GM12864 (cell line): ENCODE results near the gene VWA3A.
"Not testable (repeated sequence)": the region's sequence is repeated elsewhere in the genome, so short reads cannot be mapped to it uniquely, and the experiment has no call there.

Experiments used
- DNase-seq: peaks from one replicate; pipeline ENCODE4 v3.0.0-alpha.2; 2011; ENCODE audit warnings: low read depth
- H3K4me3 ChIP-seq: 2 replicates; pipeline ENCODE4 v1.5.1; 2011; ENCODE audit warnings: mild to moderate bottlenecking, low read depth, low read length, control low read depth
- CTCF ChIP-seq: IDR thresholded peaks from 2 replicates; pipeline ENCODE4 v1.5.1; 2011; ENCODE audit warnings: low read depth, mild to moderate bottlenecking, moderate library complexity, low read length, control low read depth, inconsistent platforms; ENCODE audit errors: missing control alignments

VWA3A gene, protein sequence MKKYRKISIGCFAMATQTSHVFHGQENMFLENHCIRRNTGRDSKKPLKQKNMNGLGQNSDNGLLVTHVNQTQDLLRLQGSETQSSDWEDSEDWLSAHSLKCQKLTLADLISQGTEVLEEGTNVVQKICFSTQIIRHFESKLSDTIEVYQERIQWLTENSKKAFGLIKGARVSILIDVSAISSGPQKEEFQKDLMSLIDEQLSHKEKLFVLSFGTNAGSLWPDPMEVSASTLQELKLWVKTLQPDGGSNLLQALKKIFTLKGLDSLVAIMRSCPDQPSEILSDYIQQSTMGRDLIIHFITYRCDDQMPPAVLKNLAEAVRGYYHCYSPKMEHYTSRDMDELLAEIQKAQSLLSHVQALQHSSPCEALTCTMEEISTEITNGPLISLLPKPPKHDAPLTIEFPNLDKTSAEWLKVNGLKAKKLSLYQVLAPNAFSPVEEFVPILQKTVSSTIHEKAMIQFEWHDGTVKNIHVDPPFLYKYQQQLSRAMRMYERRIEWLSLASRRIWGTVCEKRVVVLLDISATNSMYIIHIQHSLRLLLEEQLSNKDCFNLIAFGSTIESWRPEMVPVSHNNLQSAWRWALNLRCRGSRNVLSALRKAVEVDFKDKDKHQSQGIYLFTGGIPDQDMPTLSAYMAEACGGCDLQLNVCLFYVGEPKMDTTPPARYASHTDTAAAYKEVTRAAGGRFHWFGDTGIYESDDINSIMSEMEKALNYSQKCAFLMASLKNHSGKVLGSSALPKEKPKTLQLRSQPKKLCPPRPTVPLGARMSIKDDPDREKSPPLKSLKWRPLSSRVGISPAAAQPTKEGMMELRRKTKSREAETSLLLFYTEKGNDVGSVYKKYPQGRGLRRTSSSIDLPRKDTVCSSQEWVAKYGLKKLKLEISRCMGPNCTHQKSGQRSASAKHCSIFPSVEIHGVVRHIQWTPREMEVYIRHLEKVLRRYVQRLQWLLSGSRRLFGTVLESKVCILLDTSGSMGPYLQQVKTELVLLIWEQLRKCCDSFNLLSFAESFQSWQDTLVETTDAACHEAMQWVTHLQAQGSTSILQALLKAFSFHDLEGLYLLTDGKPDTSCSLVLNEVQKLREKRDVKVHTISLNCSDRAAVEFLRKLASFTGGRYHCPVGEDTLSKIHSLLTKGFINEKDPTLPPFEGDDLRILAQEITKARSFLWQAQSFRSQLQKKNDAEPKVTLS

DNA sequence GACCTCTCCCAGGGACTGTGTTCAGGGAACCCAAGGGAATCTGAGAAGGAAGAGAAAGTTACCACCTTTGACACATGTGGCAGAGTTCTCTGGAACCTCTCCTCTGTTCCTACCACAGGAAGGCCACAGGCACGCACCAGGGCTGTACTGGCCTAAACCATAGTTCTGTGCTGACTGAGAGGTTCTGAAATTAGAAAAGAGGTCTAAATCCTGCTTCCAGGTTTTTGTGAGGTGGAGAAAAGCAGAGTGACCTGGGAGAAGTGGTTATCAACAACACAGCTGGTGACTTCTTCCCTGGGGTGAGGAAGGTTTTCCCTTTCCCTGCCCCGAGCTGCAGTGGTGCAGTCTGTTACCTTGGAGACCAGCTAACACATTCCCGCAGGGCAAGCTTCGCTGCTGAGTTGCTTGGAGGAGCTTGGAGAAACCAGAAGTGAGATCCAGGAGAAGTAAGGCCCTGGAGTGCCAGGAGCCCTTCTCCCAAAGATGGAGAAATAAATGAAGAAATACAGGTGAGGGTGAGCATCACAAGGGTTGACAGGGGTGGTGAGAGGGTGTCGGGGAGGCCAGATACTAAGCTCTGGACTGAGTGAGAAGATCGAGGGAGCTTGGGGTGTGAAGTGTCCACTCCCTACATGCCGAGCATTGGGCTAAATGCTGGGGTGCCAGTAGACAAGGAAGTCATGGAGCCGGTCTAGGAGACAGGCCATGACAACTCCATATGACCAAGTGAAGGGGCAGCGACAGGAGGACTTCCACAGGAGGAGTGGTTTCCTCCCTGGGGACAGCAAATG, at the start of gene VWA3A:
Gene VWA3A (plus strand): TSS at position 399 of the 791 bp plus-strand sequence. CDS start 97 bp downstream, at position 496.
- DNase-seq, result no peak
- no peak within 1 kb of the TSS for H3K4me3 ChIP-seq
- no peak for TF ChIP-seq CTCF

DNA sequence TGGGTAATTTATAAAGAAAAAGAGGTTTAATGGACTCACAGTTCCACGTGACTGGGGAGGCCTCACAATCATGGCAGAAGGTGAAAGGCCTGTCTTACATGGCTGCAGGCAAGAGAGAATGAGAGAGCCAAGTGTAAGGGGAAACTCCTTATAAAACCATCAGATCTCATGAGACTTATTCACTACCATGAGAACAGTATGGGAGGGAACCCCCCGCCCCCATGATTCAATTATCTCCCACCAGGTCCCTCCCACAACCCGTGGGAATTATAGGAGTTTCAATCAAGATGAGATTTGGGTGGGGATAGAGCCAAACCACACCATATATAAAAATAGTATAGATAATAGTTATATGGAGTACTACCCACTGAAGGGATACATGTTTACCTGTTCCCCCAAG, 48.5 kb upstream of the VWA3A start:
- not testable (repeated sequence) for DNase-seq

DNA sequence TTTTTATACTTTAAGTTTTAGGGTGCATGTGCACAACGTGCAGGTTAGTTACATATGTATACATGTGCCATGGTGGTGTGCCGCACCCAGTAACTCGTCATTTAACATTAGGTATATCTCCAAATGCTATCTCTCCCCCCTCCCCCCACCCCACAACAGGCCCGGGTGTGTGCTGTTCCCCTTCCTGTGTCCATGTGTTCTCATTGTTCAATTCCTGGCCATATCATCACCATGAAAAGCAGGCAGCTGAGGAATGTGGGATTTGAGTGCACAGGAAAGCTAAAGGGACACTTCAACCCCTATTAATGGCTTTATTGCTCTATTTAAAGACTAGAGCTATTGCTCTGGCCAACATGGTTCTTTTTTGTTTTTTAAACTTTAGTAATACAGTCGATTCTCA, 46.5 kb upstream of the VWA3A start:
- not testable (repeated sequence) for H3K4me3 ChIP-seq

More for the DNA sequence above, 48.5 kb upstream of the VWA3A start:
- H3K4me3 ChIP-seq, result not testable (repeated sequence)

GRCh38 chr16:22050963-22051362, 41.4 kb upstream of the VWA3A start:
- no peak for DNase-seq

More for the DNA sequence above, 46.5 kb upstream of the VWA3A start:
- not testable (repeated sequence) for DNase-seq

GRCh38 chr16:22052980-22053379, 39.4 kb upstream of the VWA3A start:
- TF ChIP-seq CTCF, result no peak
- no peak overlapping the region for H3K4me3 ChIP-seq
- no peak for DNase-seq

More at GRCh38 chr16:22050963-22051362, 41.4 kb upstream of the VWA3A start:
- no peak overlapping the region for H3K4me3 ChIP-seq
- TF ChIP-seq CTCF, result no peak

- no peak overlapping the region for H3K4me3 ChIP-seq
- TF ChIP-seq CTCF, result no peak
- no peak for DNase-seq
Measured at GRCh38 chr16:22053921-22054341, 38.4 kb upstream of the VWA3A start.

DNA sequence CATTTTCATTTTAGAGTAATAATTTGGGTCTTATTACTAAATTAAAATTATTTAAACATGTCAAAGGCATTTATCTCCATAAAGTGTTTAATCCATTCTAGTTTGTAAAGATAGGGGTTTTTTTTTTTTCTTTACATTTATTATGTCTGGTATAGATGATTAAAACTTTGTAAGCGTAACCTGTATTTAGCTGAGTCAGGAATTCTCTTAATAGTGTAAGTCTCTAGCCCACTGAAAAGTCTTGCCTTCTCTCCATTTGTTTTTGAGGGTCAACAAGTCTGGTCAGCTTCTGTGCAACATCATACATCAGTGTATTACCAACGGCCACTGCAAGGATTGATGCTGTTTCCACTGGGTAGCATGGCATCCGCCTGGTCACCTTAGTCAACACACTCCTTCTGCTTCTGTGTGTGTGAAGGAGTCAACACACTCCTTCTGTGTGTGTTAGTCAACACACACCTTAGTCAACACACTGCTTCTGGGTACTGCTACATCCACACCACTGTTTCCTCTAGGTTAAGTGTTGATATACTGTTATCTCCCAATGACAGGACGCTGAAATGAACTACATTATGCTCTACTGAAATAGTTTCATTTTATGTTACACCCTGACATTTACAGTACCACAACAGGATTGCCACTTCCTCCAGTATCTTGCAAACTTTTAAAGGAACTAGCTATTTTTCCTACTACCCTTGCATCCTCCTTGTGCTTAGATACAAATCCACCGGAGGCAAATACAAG, 37.3 kb upstream of the VWA3A start:
- no peak for DNase-seq
- TF ChIP-seq CTCF, result no peak
- H3K4me3 ChIP-seq, result no peak overlapping the region
